T-helper 1 cell (primary cell): ENCODE data around the gene METRNL.
"Not testable (repeated sequence)": the region's sequence is repeated elsewhere in the genome, so short reads cannot be mapped to it uniquely, and the experiment has no call there.

Experiments
- DNase-seq, 5 donors: peaks; one replicate each; pipeline ENCODE4 v3.0.0-alpha.2; 2012 to 2020

The METRNL gene

DNA sequence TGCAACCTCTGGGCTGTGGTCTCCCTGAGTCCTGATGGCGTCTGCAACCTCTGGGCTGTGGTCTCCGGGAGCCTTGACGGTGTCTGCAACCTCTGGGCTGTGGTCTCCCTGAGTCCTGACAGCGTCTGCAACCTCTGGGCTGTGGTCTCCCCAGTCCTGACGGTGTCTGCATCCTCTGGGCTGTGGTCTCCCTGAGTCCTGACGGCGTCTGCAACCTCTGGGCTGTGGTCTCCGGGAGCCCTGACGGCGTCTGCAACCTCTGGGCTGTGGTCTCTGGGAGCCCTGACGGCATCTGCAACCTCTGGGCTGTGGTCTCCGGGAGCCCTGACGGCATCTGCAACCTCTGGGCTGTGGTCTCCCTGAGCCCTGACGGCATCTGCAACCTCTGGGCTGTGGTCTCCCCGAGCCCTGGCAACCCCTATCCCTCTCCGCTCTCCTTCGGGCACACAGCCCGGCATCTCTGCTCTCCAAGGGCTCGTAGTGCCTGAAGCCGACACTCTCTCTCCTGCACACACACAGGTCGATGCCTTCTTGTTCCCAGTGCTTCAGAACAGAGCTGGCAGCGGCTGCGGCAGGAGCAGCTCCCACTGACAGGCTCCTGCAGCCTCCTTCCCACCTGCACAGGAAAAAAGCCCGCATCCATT, 45.6 kb downstream of the METRNL start:
- DNase-seq = peak in 1 of 5 donors; percentile 59

DNA sequence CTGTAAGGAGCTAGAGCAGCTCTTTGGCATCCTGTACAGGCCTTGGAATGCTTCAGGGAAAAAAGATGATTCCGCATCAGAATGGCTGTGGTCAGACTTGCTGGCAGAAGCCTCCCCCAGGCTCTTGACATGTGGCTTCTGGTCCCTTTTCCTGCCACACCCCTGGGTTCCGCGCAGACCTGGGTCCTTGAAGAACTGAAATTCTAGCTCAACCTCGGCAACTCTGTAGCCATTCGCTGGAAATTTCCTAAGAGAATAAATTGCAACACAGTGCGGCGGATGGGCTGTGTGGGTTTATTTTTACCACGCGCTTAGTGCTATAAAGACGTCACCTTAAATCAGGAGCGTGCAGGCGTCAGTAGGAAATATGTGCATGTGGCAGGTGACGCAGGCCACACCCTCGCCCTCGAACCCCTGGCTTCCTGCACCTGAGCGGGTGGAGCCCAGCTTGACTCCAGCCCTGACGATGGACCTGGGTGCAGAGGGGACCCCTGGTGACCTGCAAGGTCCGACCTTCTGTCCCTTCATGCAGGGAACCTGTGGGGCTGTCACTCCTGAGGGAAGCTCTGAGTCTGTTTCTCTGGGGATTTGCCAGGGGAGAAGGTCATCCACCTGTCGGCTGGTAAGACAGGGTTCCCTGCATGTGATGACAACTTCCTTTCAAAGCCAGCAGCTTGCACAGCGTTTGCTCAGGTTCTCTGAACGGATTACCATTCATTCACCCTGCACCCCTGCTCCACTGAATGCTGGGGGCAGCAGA, 46.3 kb downstream of the METRNL start:
- DNase-seq = peak in 1 of 5 donors; percentile 37

DNA sequence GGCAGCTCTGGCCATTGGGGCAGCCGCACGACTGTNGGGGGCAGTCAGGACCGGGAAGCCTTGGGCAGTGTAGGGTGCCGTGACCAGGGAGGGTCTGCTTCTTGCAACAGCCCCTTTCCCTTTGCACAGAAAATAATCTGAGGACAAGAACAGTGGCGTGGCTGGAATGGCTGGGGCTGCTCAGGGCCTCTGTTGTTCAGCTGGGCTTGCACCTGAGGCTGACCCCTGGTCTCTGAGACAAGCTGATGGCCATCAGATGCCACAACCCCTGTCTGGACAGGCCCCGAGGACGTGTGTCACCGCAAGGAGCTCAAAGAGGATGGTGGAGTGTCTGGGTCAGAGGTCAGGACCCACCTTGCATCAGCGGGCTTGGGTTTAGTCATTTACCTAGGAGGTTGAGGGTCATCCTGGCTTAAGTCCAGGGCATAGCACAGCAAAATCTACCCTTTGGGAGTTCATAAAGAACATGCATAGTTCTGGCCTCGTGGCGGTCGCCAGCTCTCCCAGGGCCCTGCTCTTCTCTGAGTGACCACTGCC, 46.9 kb downstream of the METRNL start:
- DNase-seq = no peak

DNA sequence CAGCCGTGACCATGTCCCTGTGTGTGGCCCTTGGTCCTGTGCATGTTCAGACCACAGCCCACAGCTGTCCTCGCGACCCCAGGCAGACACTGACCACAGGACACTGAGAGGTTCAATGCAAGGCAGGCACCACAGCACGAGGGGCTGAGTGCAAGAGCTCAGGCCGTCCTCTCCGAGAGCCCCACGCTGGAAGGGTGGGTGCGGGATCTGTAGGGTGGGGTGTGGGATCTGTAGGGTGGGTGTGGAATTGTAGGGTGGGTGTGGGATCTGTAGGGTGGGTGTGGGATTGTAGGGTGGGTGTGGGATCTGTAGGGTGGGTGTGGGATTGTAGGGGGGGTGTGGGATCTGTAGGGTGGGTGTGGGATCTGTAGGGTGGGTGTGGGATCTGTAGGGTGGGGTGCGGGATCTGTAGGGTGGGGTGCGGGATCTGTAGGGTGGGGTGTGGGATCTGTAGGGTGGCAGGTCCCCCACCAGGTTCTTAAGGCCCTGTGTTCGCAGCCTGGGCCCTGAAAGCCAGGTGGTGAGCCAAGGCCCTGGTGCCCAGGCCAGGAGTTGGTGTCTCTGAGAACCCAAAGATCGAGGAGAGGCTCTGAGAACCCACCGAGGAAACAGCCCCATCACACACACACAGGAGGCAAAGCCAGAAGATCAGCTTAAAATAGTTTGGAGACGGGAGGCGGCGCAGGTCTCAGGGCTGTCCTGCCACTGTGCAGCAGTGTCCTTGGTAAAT, 48.2 kb downstream of the METRNL start:
- no peak for DNase-seq

DNA sequence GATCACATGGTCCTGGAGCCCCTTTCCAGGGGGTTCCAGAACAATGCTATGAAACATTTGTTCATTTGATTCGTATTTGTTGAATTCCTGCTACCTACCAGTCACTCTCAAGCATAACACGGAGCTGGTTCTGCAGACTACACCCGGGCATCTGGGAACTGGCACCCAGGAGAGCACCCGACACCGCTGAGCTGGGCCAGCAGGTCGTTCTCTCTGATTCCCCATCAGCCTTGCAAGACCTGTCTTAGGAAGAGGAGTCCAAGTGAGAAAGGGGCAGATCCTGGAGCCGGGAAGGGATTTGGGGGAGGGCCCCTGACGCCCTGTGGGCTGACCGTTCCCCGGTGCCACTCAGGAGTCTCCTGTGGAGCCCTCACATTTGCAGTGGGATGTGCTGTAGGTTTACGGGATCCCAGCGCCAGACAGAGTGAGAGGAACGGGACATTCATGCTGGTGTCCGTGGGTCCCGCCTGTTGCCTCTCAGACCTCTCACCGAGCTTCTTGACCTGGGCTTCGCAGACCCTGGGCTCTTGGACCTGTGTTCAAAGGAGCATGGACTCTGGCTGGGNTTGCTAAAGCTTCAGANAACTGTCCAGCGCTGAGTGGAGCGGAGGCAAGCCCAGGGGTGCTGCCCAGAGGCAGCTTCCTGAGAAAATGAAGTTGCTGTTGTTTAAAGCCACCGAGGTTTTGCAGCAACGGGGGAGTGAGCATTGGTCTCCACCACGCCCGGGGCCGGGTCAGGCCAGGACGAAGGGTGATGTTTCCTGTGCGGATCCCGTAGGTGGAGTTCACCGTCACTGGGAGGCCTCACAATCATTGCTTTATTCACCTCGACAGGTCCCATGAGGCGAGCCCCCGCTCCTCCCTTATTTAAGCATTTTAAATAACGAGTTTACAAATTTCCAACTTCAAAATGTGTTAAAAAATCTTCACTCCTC, 49.2 kb downstream of the METRNL start:
- no peak for DNase-seq

DNA sequence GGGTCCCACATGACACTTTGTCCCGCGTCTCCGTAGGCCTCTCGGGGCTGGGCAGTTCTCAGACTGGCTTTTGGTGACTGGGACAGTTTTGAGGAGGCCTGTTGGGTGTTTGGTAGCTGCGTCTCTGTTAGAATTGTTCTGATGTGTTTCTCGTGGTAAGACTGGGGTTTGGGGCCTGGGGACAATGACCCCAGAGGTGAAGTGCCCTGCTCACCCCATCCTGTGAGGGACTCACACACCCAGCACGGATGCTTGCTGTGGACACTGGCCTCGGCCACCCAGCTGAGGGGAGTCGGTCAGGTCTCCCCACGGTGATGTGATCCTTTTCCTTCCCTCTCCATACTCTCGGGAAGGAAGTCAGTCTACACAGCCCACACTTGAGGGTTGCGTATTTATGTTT, 50.3 kb downstream of the METRNL start:
- DNase-seq = no peak

DNA sequence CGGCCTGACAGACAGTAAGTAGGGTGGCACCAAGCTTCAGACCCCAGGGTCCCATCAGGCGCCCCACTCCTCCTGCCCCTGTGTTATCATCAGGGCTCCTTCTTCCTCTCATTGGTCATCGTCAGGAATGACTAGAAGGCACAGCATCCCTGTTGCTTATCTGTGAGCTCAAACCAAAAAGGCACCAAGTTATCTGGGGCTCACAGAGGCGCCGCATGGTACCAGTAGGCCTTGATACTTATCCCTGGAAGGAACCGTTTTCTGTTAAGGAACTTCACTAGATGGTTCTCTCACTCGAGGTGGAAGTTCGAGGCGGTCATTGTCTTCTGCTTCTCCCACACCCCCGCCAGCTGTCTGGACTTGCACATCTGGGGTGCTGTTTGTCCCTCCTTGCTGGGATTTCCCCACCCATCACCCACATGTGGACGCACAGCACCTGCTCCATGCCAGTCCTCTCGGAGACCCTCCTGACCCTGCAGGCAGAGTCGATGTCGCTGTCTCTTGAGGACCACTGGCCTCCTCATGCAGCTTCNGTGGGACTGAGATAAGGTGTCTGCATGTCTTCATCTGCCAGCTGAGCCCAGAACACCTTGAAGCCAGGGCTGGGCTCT, 52.1 kb downstream of the METRNL start:
- DNase-seq = no peak

DNA sequence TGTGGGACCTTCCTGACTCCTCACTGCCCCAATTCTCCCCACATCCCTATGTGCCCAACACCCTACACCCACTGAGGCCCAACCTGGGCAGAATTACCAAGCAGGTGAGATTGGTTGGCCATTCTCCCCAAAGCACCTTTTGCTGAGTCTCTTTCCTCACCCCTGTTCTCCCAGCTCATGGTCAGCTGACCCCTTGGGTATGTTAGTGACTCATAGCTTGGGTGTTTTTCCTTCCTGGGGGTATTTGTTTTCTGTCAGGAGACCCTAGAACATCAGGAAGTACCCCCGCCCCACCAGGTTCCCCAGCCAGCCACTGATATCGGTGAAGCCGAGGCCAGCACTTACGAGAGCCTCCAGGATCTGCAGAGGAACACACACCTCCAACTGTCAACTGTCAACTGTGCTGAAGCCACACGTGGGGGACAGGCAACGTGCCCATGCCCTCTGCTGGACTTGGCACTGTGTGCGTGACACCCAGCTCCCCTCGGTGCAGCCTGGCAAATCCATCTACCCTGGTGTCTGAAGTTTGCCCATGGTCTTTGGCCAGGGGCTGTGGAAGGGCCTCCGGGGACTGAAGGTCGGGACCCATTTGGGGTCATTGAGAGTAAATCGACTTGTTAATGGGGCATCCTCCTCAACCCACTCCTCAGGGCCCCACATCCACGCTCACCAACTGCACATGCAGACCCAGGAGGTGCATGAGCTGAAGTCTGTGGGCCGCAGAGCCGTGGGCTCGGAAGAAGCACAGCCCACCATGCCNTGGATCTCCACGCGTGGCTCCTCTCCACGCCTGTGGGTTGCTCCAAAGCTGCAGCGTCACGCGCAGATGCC, 53.1 kb downstream of the METRNL start:
- no peak for DNase-seq

DNA sequence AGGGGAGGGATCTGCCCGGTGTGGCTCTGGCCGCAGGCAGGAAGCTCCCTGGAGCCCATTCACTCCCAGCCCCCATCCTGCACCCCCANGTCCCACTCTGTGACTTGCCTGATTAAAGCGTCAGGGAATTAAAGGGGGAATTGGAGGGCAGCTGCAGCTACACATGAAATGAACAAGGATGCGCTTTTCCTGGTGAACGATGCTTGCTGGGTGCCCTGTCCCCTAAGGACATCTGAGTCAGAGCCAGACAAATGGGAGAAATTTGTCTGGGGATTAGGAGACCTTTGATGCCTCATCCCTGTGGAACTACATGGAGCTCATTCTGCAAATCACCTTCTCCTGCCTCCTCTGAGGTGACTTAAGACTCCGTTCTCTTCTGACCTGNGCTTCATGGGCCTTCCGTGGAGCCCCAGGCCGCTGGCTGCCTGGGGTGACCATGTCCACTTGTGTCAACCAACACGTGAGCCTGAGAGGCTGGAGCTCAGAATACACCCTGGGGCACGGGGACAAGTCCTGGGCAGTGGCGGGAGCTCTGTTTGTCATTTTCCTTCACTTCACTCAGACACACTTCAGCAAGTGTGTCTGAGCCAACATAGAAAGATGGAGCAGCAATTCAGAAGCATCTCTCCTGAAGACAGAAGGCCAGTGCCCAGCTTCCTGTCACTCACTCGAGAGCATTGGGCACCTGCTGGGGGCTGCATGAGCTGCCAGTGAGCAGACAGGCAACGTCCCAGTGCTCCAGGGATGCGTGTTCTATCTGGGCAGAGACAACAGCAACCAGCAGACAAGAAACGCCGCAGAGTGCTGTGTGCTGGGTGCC, 54.1 kb downstream of the METRNL start:
- DNase-seq = no peak

DNA sequence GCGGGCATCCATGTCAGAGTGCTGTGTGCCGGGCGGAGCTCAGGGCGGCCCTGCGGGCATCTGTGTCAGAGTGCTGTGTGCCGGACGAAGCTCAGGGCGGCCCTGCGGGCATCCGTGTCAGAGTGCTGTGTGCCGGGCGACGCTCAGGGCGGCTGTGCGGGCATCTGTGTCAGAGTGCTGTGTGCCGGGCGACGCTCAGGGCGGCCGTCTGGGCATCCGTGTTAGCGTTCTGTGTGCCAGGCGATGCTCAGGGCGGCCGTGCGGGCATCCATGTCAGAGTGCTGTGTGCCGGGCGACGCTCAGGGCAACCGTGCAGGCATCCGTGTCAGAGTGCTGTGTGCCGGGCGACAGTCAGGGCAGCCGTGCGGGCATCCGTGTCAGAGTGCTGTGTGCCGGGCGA, 55.0 kb downstream of the METRNL start:
- DNase-seq = not testable (repeated sequence)

DNA sequence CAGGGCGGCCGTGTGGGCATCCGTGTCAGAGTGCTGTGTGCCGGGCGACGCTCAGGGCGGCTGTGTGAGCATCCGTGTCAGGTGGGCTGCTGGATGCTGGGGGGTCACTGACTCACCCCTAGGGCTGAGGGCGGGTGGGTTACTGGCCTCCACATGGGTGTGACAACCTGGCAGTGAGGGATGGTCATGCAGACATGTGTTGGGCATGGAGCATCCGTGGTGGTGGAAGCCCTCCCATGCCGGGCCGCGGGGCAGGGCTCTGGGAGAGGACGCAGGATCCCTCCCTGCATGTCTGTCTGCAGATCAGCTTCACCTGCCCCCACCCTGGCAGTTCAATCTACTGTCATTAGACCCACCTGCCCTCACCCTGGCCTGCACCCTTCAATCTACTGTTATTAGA, 56.3 kb downstream of the METRNL start:
- no peak for DNase-seq

DNA sequence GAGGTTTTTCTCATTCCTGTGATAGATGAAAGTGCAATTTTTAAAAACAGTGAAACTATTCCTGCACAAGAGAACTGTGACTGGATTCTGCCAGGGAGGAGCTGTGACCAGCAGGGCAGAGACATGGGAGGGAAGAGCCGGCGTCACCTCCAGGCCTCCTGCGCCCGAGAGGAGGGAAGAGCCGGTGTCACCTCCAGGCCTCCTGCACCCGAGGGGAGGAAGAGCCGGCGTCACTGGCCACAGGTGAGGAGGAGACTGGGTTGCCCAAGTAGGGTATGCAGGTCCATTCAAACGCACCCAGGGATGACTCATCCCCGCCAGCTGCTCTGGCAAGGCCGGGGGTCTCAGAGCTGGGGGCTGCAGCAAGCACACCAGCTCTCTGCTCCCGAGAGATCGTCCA, 56.7 kb downstream of the METRNL start:
- no peak for DNase-seq

DNA sequence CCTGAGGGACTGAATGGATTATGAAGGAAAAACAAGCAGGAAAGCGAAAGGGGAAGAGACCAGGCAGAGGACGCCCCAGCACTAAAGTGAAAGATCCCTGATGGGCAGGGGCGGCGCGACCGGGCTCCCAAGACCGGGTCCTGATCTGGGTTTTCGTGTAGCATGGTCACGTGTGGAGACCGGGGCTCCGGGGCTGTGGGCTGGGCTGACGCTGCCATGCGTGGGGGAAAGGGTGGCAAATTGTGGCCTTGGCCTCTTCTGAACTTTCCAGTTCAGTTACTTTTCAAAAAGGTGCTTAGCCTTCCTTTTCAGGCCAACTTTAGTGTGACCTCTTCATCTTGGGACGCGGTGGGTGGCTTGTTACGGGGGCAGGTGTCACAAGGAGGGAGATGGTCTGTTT, 57.5 kb downstream of the METRNL start:
- DNase-seq = no peak

DNA sequence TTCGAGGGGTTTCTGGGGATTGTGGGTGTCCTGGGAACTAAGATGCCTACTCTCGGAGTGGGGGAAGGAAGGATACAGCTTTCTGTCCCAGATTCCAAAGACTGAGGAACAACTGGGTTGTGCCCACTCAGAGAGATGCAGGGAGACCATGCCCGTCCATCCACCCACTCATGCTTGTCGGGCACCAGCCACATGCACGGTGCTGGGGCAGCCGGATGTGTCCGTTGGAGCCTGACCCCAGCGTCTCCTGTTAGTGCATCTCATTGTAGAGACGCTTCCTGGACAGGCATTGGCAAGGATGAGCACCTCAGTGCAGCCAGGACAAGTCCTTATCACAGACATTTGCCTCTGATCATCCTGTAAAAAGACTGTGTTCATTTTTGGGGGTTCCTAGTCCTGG, 58.1 kb downstream of the METRNL start:
- DNase-seq = no peak

DNA sequence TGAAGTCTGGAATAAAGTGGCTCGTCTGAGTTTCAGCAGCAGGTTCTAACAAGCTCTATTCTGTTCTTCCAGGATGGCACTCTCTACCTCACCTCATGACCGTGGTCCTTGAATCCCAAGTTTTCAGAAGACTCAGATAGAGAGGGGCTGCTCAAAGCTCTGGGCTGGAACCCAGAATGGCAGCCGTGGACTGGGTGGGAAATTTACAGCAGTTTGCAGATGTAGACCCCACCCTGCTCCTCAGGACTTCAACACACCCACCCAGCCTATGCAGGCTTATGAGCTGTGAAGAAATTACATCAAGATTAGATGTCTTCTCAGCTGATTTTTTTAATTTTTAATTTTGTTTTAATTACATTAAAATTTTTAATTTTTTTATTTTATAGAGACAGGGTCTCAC, 59.4 kb downstream of the METRNL start:
- no peak for DNase-seq

DNA sequence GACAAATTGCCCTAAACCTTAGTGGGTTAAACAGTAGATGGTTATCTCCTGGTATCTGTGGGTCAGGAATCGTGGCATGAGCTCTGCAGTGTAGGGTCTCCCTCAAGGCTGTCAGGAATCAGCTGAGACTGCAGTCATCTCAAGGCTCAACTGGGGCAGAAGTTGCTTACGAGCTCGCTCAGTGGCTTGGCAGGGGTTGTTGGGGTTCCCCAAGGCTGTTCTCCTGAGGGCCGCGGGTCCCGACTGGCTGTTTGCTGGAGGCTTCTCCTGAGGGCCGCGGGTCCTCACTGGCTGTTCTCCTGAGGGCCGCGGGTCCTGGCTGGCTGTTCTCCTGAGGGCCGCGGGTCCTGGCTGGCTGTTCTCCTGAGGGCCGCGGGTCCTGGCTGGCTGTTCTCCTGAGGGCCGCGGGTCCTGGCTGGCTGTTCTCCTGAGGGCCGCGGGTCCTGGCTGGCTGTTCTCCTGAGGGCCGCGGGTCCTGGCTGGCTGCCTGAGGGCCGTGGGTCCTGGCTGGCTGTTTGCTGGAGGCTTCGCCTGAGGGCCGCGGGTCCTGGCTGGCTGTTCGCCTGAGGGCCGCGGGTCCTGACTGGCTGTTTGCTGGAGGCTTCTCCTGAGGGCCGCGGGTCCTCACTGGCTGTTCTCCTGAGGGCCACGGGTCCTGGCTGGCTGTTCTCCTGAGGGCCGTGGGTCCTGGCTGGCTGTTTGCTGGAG, 60.3 kb downstream of the METRNL start:
- DNase-seq = not testable (repeated sequence)

DNA sequence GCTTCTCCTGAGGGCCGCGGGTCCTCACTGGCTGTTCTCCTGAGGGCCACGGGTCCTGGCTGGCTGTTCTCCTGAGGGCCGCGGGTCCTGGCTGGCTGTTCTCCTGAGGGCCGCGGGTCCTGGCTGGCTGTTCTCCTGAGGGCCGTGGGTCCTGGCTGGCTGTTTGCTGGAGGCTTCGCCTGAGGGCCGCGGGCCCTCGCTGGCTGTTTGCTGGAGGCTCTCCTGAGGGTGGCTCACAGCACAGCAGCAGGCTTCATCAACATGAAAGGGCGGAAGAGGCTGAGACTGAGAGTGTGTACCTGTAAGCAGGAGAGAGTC, 60.8 kb downstream of the METRNL start:
- not testable (repeated sequence) for DNase-seq

DNA sequence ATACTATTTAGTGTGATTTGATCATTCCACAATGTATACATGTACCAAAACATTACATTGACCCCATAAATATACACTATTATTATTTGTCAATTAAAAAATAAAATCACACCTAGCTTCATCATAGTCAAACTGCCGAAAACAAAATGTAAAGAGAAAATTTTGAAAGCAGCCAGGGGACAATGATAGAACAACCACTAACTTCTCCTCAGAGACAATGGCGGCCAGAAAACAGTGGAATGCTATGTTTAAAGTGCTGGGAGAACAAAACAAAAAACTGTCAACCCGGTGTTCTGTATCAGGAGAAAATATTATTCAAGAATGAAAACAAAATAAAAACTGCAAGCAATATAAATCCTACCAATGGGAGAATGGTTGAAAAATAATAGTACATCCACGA, 63.2 kb downstream of the METRNL start:
- no peak for DNase-seq

DNA sequence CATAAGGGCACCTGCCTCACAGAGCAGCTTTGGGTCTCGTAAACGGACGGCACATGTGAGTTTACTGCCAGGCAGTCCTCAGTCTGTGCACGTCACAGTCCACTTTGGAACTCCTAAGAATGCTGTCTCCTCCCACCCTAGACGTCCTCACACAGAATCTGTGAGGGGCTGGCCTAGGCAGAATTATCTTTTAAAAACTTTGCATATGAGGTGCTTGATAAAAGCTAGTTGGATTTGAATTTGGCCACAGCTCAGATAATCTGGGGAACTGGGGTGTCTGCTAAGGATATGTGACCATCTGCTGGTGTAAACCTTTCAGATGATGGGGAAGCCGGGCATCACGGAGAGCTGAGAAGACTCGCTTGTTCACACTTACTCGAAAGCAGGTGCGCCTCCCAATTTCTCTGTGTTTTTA, 64.4 kb downstream of the METRNL start:
- no peak for DNase-seq
